HG02763 (cell line): ENCODE results near the gene TBC1D30.
"Not testable (repeated sequence)": the region's sequence is repeated elsewhere in the genome, so short reads cannot be mapped to it uniquely, and the experiment has no call there.

ENCODE experiments used
- ATAC-seq: cut with Tn5 transposase; IDR thresholded peaks from one replicate; pipeline ENCODE4 v1.9.1; 2021; ENCODE audit warnings: mild to moderate bottlenecking, moderate library complexity; ENCODE audit not compliant: unreplicated experiment

The TBC1D30 gene

GRCh38 chr12:64824500-64825142 is at the start of gene TBC1D30:
Gene TBC1D30 (plus strand): TSS chr12:64824647. CDS start chr12:64824880, 233 bp downstream.
- ATAC-seq: no peak

GRCh38 chr12:64775147-64775736 is 49.2 kb upstream of the TBC1D30 start:
- ATAC-seq: not testable (repeated sequence)

GRCh38 chr12:64779354-64779974 is 45.0 kb upstream of the TBC1D30 start:
- no peak for ATAC-seq

GRCh38 chr12:64780132-64780530 is 44.3 kb upstream of the TBC1D30 start:
- ATAC-seq: no peak

- ATAC-seq: no peak
Observed at GRCh38 chr12:64780531-64781279, 43.7 kb upstream of the TBC1D30 start.

GRCh38 chr12:64781280-64782190 is 42.9 kb upstream of the TBC1D30 start:
- no peak for ATAC-seq

- no peak for ATAC-seq
Observed at GRCh38 chr12:64782191-64782876, 42.1 kb upstream of the TBC1D30 start.

- no peak for ATAC-seq
Observed at GRCh38 chr12:64785838-64786237, 38.6 kb upstream of the TBC1D30 start.

GRCh38 chr12:64790166-64790565 is 34.3 kb upstream of the TBC1D30 start:
- no peak for ATAC-seq

- ATAC-seq: no peak
Observed at GRCh38 chr12:64791036-64791435, 33.4 kb upstream of the TBC1D30 start.

- no peak for ATAC-seq
Observed at GRCh38 chr12:64792128-64792527, 32.3 kb upstream of the TBC1D30 start.

GRCh38 chr12:64793610-64794009 is 30.8 kb upstream of the TBC1D30 start:
- ATAC-seq: no peak

GRCh38 chr12:64794305-64794704 is 30.1 kb upstream of the TBC1D30 start:
- no peak for ATAC-seq

- ATAC-seq: peak; percentile 64
Observed at GRCh38 chr12:64796205-64796845, 28.1 kb upstream of the TBC1D30 start.

GRCh38 chr12:64797156-64797555 is 27.3 kb upstream of the TBC1D30 start:
- no peak for ATAC-seq

GRCh38 chr12:64798165-64798564 is 26.3 kb upstream of the TBC1D30 start:
- no peak for ATAC-seq

GRCh38 chr12:64800640-64801039 is 23.8 kb upstream of the TBC1D30 start:
- ATAC-seq: peak; percentile 47

GRCh38 chr12:64801381-64801780 is 23.1 kb upstream of the TBC1D30 start:
- no peak for ATAC-seq

GRCh38 chr12:64802180-64802775 is 22.2 kb upstream of the TBC1D30 start:
- not testable (repeated sequence) for ATAC-seq
